ENCODE results near the gene RETREG3. TPM values are rescaled to one million over a fixed set of nuclear protein-coding genes. Genes with fewer than 3 reads are reported as not detected.

The RETREG3 gene
- total and polyA plus RNA-seq, 2 donors (not counting 1 experiment from before 2014, with no cell fraction given): 44.1 to 108 TPM

GRCh38 chr17:42548070-42548837 lies 60.9 kb downstream of the RETREG3 start:
- peak; percentile 97 for ATAC-seq (ENCODE audit: low read depth)
- TF ChIP-seq EZH2 (IDR thresholded peaks at IDR 0.05; ENCODE audit: borderline replicate concordance, insufficient read depth, low read depth, low read length, poor library complexity, severe bottlenecking) (no peak), CTCF (IDR thresholded peaks at IDR 0.05) (peak; percentile 74)
- Histone ChIP-seq H3K27ac (ENCODE audit: low read length in 2 of 2) (no peak overlapping the region), H3K36me3 (replicated peaks in 1 of 2; ENCODE audit: control extremely low read depth in 1 of 2, control insufficient read depth in 1 of 2, extremely low read depth in 1 of 2, insufficient read depth in 2 of 2, low read length in 1 of 2) (peaks cover 0 to 2% of the 10 kb centered on the region in 2 experiments), H3K27me3 (replicated peaks in 1 of 4; ENCODE audit: control extremely low read depth in 1 of 4, control insufficient read depth in 3 of 4, insufficient read depth in 4 of 4, low read length in 3 of 4) (no peaks in the 10 kb centered on the region), H3K9ac (ENCODE audit: low read length) (peak overlapping the region; percentile 62), H3K4me1 (ENCODE audit: control insufficient read depth in 2 of 2, insufficient read depth in 2 of 2, low read length in 2 of 2) (peaks cover 10 to 18% of the 10 kb centered on the region in 2 donors), H4K20me1 (ENCODE audit: control insufficient read depth, insufficient read depth, low read length, poor library complexity, severe bottlenecking) (peaks cover 13% of the 10 kb centered on the region), H3K79me2 (ENCODE audit: control insufficient read depth, insufficient read depth, low read length) (peaks cover 3% of the 10 kb centered on the region), H3K4me2 (replicated peaks; ENCODE audit: low read depth, low read length, poor library complexity, severe bottlenecking) (peak overlapping the region; percentile 80), H2AFZ (ENCODE audit: insufficient read depth, low read depth, low read length, poor library complexity, severe bottlenecking) (peak overlapping the region; percentile 66), H3K4me3 (ENCODE audit: control extremely low read depth in 1 of 5, extremely low read depth in 1 of 5, insufficient read depth in 1 of 5, low read depth in 2 of 5, low read length in 4 of 5) (peak overlapping the region in 4 of 5 experiments; percentile 45 to 66 (median 53)), H3K9me3 (ENCODE audit: control extremely low read depth in 1 of 3, control insufficient read depth in 2 of 3, insufficient read depth in 1 of 3, low read length in 2 of 3) (no peaks in the 10 kb centered on the region)
- Mint-ChIP-seq H3K4me3 (peak overlapping the region; percentile 74), H3K9me3 (ENCODE audit: insufficient read depth) (no peaks in the 10 kb centered on the region), H3K4me1 (peaks cover 17% of the 10 kb centered on the region), H3K27me3 (no peaks in the 10 kb centered on the region), H3K27ac (no peak overlapping the region)
- peak; percentile 89 for DNase-seq
- ChIA-PET CTCF (interaction anchor here (0.5 to 3.0 kb wide), 20 partner anchors 9 to 581 kb away, joined by 3 to 39 read pairs (median 4); partner anchors contain the start of genes DHX58, MLX, NAGLU and PSMC3IP), POLR2A (interaction anchor here (0.6 to 2.1 kb wide), 8 partner anchors 12 to 276 kb away, joined by 3 to 12 read pairs (median 6); partner anchors contain the start of genes BECN1, MLX, NAGLU and PSMC3IP)
- WGBS (ENCODE audit: insufficient coverage): 20% methylated on average over 65 of the region's 74 CpGs
- intact Hi-C loops (cut with micrococcal nuclease): loop anchor here (1.0 kb wide), 5 partner anchors 12 to 30 kb away; partner anchors contain the start of genes COASY, MLX and NAGLU

All from B cell (primary cell).